Inferior parietal cortex (tissue), 1 donor: ENCODE measurements around the gene COA5.

Experiments used
- DNase-seq: peaks from one replicate; pipeline ENCODE4 v3.0.0-alpha.2; 2016; ENCODE audit errors: extremely low spot score

COA5 gene

GRCh38 chr2:98572211-98572610 is 36.1 kb downstream of the COA5 start:
- no peak for DNase-seq

- DNase-seq = no peak
Measured at GRCh38 chr2:98571796-98572195, 36.5 kb downstream of the COA5 start.

GRCh38 chr2:98571121-98571701 is 37.1 kb downstream of the COA5 start:
- no peak for DNase-seq

- no peak for DNase-seq
Measured at GRCh38 chr2:98570356-98570755, 38.0 kb downstream of the COA5 start.

GRCh38 chr2:98569915-98570314 is 38.4 kb downstream of the COA5 start:
- no peak for DNase-seq

- DNase-seq = no peak
Measured at GRCh38 chr2:98569197-98569793, 39.0 kb downstream of the COA5 start.

GRCh38 chr2:98568161-98568956 is 40.0 kb downstream of the COA5 start:
- DNase-seq = no peak

GRCh38 chr2:98565941-98566340 is 42.4 kb downstream of the COA5 start:
- no peak for DNase-seq

GRCh38 chr2:98565286-98565860 is 42.9 kb downstream of the COA5 start:
- DNase-seq = no peak

- no peak for DNase-seq
Measured at GRCh38 chr2:98564541-98565132, 43.7 kb downstream of the COA5 start.

GRCh38 chr2:98563394-98563793 is 44.9 kb downstream of the COA5 start:
- no peak for DNase-seq

- DNase-seq = no peak
Measured at GRCh38 chr2:98561902-98562695, 46.2 kb downstream of the COA5 start.

- DNase-seq = no peak
Measured at GRCh38 chr2:98561018-98561417, 47.3 kb downstream of the COA5 start.

GRCh38 chr2:98560256-98560771 is 48.0 kb downstream of the COA5 start:
- DNase-seq = peak; percentile 57

GRCh38 chr2:98559581-98559980 is 48.7 kb downstream of the COA5 start:
- no peak for DNase-seq

GRCh38 chr2:98558852-98559530 is 49.3 kb downstream of the COA5 start:
- DNase-seq = no peak

- no peak for DNase-seq
Measured at GRCh38 chr2:98556344-98557033, 51.8 kb downstream of the COA5 start.

GRCh38 chr2:98555696-98556095 is 52.6 kb downstream of the COA5 start:
- no peak for DNase-seq

- no peak for DNase-seq
Measured at GRCh38 chr2:98554116-98554861, 54.0 kb downstream of the COA5 start.
